ENCODE results near the gene TRMT10C. TPM values are rescaled to one million over a fixed set of nuclear protein-coding genes. Genes with fewer than 3 reads are reported as not detected.

Gene TRMT10C
- 10 to 100 TPM; 20.9 to 29.7 (median 24.5) TPM for total RNA-seq
- 10 to 100 TPM; 16.5 to 20.1 TPM for polyA plus RNA-seq
- long read RNA-seq, donor 1, transcript TRMT10C-201 (2 exons, 1,819 nt): major isoform, 38 of 39 reads
- long read RNA-seq, donor 1, partial matches to known transcripts: 0 of 39 reads
- long read RNA-seq, donor 1, other reads (novel, unspliced or antisense): 1 of 39 reads
- long read RNA-seq, donor 2, transcript TRMT10C-201 (2 exons, 1,819 nt): major isoform, 36 of 36 reads
- long read RNA-seq, donor 2, partial matches to known transcripts: 0 of 36 reads
- long read RNA-seq, donor 2, other reads (novel, unspliced or antisense): 0 of 36 reads
- long read RNA-seq, donor 3, transcript TRMT10C-201 (2 exons, 1,819 nt): major isoform, 41 of 42 reads
- long read RNA-seq, donor 3, partial matches to known transcripts: 0 of 42 reads
- long read RNA-seq, donor 3, other reads (novel, unspliced or antisense): 1 of 42 reads

DNA sequence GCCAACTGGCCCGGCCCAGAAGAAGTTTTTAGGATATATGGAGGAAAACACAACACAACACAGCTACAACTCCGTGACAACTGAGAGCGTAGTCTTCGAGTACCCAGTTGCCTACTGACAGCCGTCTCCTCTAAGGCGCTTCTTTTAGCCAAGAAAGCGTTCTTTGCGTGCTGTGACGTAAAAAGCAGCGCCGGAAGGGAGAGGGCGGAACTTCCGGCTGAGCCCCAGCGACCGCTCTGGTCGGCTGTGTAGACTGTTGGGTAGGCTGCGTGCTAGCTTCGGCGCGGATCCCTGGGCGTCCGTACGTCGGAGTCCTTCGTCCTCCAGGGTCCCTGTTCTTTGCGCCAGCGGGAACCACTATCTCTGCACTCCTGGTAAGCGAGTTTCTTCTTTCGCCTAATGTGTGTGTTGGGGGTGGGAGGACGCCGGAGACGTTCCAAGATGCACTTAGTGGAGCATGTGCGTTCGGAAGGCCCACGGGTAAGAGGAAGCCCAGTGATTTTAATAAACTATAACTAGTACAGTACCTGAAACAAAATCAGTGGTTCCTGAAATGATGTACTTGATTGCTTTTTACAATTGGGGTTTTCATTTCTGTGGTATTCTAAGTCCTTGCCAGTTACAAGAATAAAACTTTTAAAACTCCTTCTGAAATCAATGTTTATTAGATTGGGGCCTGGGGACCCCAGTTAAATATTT is at the start of gene TRMT10C:
TRMT10C (plus strand) TSS at position 239 of the 699 bp plus-strand sequence. CDS start 2,914 bp downstream, outside the sequence.
- WGBS, 2 donors: 0% methylated on average over 35 of the region's 35 CpGs
- peaks cover 0 to 26% (median 18%) of the 10 kb centered on the region in 7 donors for H3K27me3 ChIP-seq
- intact Hi-C loops (cut with DNase I): loop anchor here in 4 of 10 donors (1.0 to 10.0 kb wide), 4 partner anchors 12 to 113 kb away; partner anchors contain the start of genes SENP7 (in 3 of the 4) and ZBTB11 (in 1 of the 4)
- peak; percentile 98 to 100 (median 100) for ATAC-seq
- peaks cover 3 to 36% (median 16%) of the 10 kb centered on the region in 9 donors for H3K4me1 ChIP-seq
- H3K27ac ChIP-seq: peak within 1 kb of the TSS; percentile 75 to 94 (median 91)
- H3K9me3 ChIP-seq: no peaks in the 10 kb centered on the region
- DNase-seq: peak; percentile 91 to 93
- TF ChIP-seq CTCF (IDR thresholded peaks at IDR 0.05): no peak
- peak within 1 kb of the TSS; percentile 58 to 88 (median 75) for H3K4me3 ChIP-seq
- peaks cover 0 to 23% (median 20%) of the 10 kb centered on the region in 9 donors for H3K36me3 ChIP-seq

- TF ChIP-seq CTCF (IDR thresholded peaks at IDR 0.05): no peak
- Histone ChIP-seq H3K27me3 (peaks cover 0 to 11% (median 0%) of the 10 kb centered on the region in 7 donors), H3K36me3 (peaks cover 0 to 4% (median 0%) of the 10 kb centered on the region in 9 donors), H3K4me1 (peaks cover 3 to 33% (median 17%) of the 10 kb centered on the region in 9 donors), H3K9me3 (no peaks in the 10 kb centered on the region), H3K4me3 (peak overlapping the region; percentile 67 to 99 (median 84)), H3K27ac (peak overlapping the region; percentile 85 to 99 (median 94))
- intact Hi-C loops (cut with DNase I): loop anchor here in 7 of 10 donors (2.0 to 10.0 kb wide), 6 partner anchors 48 to 165 kb away; partner anchors contain the start of genes PCNP (in 5 of the 7), TRMT10C (in 3 of the 7) and ZBTB11 (in 2 of the 7)
- ATAC-seq (peak in 5 of 8 donors; percentile 28 to 61 (median 58)), DNase-seq (no peak)
- 0 to 1% methylated on average over 9 of the region's 9 CpGs for WGBS, 2 donors
Observed at GRCh38 chr3:101512396-101512645, 49.3 kb upstream of the TRMT10C start.

DNA sequence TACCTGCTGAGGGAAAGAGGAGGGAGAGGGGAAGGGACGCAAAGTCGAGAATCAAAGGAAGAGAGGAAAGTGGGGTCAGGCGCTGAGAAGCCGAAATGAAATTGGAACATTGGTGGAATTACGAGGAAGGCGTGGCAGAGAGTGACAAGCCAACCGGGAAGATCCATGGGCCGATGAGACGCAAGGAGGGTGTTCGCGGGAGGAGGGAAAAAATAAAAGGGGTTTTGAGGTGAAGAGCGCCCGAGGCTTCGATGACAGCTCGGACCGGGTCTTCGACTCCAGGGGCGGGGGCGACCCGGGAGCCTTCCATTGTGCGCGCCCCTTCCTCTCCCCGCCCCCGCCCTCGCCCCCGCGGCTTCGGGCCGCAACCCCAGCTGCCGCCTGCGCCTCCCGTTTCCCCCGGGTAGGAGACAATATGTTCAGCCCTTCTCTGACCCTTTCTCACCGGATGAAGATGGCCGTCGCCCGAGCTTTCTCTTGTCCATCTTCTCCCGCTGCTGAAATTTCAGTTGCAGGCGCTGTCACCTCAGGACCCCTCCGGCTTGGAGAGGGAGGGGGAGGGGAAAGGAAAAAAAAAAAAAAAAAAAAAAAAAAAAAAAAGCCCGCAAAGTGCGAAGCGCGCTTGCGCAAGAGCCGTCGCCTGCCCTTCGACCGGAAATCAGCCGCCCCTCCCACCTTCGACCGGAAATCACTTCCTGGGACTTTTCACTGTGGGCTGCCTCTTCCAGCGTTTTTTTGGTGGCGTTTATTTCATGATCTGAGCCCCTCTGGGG is 48.8 kb upstream of the TRMT10C start, which contains the start of gene SENP7:
SENP7 (minus strand) TSS at position 567 of the 773 bp plus-strand sequence; CDS start at position 485, 82 bp downstream.
- ATAC-seq (peak; percentile 87 to 93 (median 90)), DNase-seq (peak; percentile 88 to 90)
- no peak for TF ChIP-seq CTCF (IDR thresholded peaks at IDR 0.05)
- H3K27me3 ChIP-seq: peaks cover 0 to 11% (median 0%) of the 10 kb centered on the region in 7 donors
- intact Hi-C loops (cut with DNase I): loop anchor here in 7 of 10 donors (2.0 to 10.0 kb wide), 6 partner anchors 48 to 164 kb away; partner anchors contain the start of genes PCNP (in 5 of the 7), TRMT10C (in 3 of the 7) and ZBTB11 (in 2 of the 7)
- WGBS, 2 donors: 0% methylated on average over 45 to 51 of the region's 54 CpGs
- no peaks in the 10 kb centered on the region for H3K9me3 ChIP-seq
- peaks cover 0 to 1% (median 0%) of the 10 kb centered on the region in 9 donors for H3K36me3 ChIP-seq
- H3K4me3 ChIP-seq: peak within 1 kb of the TSS; percentile 67 to 99 (median 84)
- H3K4me1 ChIP-seq: peaks cover 3 to 33% (median 17%) of the 10 kb centered on the region in 9 donors
- H3K27ac ChIP-seq: peak within 1 kb of the TSS; percentile 85 to 99 (median 94)

Measured in heart right ventricle (tissue), 16 donors.